GM19043 (cell line): ENCODE data around the gene TANC2.

Experiments
- ATAC-seq: cut with Tn5 transposase; IDR thresholded peaks from one replicate; pipeline ENCODE4 v1.9.1; 2021; ENCODE audit warnings: low read depth; ENCODE audit not compliant: unreplicated experiment

Gene TANC2

GRCh38 chr17:62998665-62999393 lies 32.8 kb downstream of the TANC2 start:
- no peak for ATAC-seq

DNA sequence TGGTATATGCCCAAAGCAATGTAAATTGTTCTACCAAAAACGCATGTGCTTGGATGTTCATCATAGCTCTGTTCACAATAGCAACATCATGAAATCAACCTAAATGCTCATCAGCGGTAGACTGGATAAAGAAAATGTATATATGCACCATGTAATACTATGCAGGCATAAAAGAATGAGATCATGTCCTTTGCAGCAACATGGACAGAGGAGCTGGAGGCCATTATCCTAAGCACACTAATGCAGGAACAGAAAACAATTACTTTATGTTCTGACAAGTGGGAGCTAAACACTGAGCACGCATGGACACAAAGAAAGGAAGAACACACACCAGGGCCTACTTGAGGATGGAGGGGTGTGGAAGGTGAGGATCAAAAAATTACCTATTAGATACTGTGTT lies 33.7 kb downstream of the TANC2 start:
- no peak for ATAC-seq

- no peak for ATAC-seq
These were observed 35.8 kb downstream of the TANC2 start for GRCh38 chr17:63001689-63002394.

DNA sequence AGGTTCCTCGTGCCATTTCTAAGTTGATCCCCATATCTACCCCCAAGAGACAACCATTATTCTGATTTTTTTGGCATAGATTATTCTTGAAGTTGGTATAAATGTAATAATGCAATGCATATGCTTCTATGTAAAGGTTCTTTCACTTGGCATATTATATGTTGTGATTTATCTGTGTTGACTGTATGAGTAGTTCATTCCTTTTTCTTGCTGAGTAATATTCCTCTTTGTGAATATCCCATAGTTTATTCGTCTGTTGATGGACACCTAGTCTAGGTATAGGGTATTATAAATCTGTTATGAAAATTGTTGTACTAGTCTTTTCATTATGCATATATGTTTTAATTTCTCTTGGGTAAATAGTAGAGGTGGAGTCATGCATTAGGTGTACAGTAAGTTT lies 36.6 kb downstream of the TANC2 start:
- ATAC-seq, result no peak

GRCh38 chr17:63015824-63016223 lies 49.8 kb downstream of the TANC2 start:
- ATAC-seq, result no peak
